SKM-1 treated with dmso at 0.1 percent for 144 hours (cell line): Measurements from ENCODE around the gene PRSS23.
"Not testable (repeated sequence)": the region's sequence is repeated elsewhere in the genome, so short reads cannot be mapped to it uniquely, and the experiment has no call there.

Experiments used
- DNase-seq: peaks from one replicate; lab custom pipeline; 2025; ENCODE audit not compliant: unreplicated experiment; lab: John Stamatoyannopoulos, UW

The PRSS23 gene

GRCh38 chr11:86800076-86800959, at the start of gene PRSS23:
Gene PRSS23, plus strand, starts transcription at chr11:86800542. Its CDS starts 7,102 bp downstream, at chr11:86807644.
- DNase-seq, result no peak

GRCh38 chr11:86753459-86753858, 46.9 kb upstream of the PRSS23 start:
- DNase-seq, result no peak

- DNase-seq, result no peak
These were observed 45.2 kb upstream of the PRSS23 start for GRCh38 chr11:86755146-86755545.

GRCh38 chr11:86758171-86758570, 42.2 kb upstream of the PRSS23 start:
- DNase-seq, result no peak

GRCh38 chr11:86760577-86760976, 39.8 kb upstream of the PRSS23 start:
- no peak for DNase-seq

- no peak for DNase-seq
These were observed 38.4 kb upstream of the PRSS23 start for GRCh38 chr11:86761978-86762377.

- DNase-seq, result no peak
These were observed 35.1 kb upstream of the PRSS23 start for GRCh38 chr11:86765203-86765602.

GRCh38 chr11:86765878-86766277, 34.5 kb upstream of the PRSS23 start:
- no peak for DNase-seq

GRCh38 chr11:86769219-86769618, 31.1 kb upstream of the PRSS23 start:
- DNase-seq, result no peak

- not testable (repeated sequence) for DNase-seq
These were observed 29.8 kb upstream of the PRSS23 start for GRCh38 chr11:86770473-86771027.

GRCh38 chr11:86772999-86773398, 27.3 kb upstream of the PRSS23 start:
- DNase-seq, result no peak

GRCh38 chr11:86773513-86774252, 26.7 kb upstream of the PRSS23 start:
- no peak for DNase-seq

- DNase-seq, result no peak
These were observed 25.9 kb upstream of the PRSS23 start for GRCh38 chr11:86774417-86774816.

GRCh38 chr11:86775361-86775760, 25.0 kb upstream of the PRSS23 start:
- DNase-seq, result no peak

GRCh38 chr11:86781546-86781945, 18.8 kb upstream of the PRSS23 start:
- DNase-seq, result no peak

- no peak for DNase-seq
These were observed 17.6 kb upstream of the PRSS23 start for GRCh38 chr11:86782742-86783141.

GRCh38 chr11:86783661-86784060, 16.7 kb upstream of the PRSS23 start:
- no peak for DNase-seq

- no peak for DNase-seq
These were observed 16.1 kb upstream of the PRSS23 start for GRCh38 chr11:86784241-86784681.

GRCh38 chr11:86785576-86785975, 14.8 kb upstream of the PRSS23 start:
- DNase-seq, result no peak

- no peak for DNase-seq
These were observed 13.3 kb upstream of the PRSS23 start for GRCh38 chr11:86787018-86787536.

- no peak for DNase-seq
These were observed 12.7 kb upstream of the PRSS23 start for GRCh38 chr11:86787656-86788055.
